ENCODE data around the gene ZBTB43.

The ZBTB43 gene

DNA sequence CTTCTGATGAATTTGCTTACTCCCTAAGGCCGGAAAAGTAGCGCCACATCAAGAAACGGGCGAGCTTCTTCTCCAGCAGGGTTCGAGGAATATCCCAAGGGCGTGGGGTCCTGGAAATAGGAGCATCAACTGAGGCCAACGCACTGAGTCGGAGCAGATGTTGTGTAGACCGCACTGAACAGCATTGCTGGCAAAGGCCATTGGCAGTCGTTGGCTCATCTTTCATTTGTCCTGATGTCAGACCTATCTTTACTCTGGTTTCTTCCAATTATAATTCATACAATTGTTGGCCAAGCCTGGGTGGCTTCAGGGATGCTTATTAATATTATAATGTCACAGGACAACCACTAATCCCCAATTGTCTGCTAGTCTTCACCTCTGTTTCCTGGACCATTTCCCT lies 82.1 kb downstream of the ZBTB43 start:
- Histone ChIP-seq H3K79me2 (ENCODE audit: insufficient read depth, low read length) (no peaks in the 10 kb centered on the region), H3K27me3 (ENCODE audit: low read length) (no peaks in the 10 kb centered on the region), H3K9me2 (replicated peaks; ENCODE audit: insufficient read depth, low read length) (no peaks in the 10 kb centered on the region), H2AFZ (ENCODE audit: low read depth, low read length, severe bottlenecking) (no peak overlapping the region), H4K20me1 (ENCODE audit: low read depth, low read length) (no peaks in the 10 kb centered on the region), H3K36me3 (ENCODE audit: low read length) (no peaks in the 10 kb centered on the region), H3K27ac (ENCODE audit: low read depth, low read length) (no peak overlapping the region), H3F3A (ENCODE audit: insufficient read depth) (no peaks in the 10 kb centered on the region), H3K9me3 (ENCODE audit: insufficient read depth, low read length) (no peaks in the 10 kb centered on the region), H3K9ac (ENCODE audit: low read length) (no peak overlapping the region), H3K4me2 (ENCODE audit: low read depth, low read length, poor library complexity, severe bottlenecking) (no peak overlapping the region), H3K4me3 (ENCODE audit: insufficient read depth, low read length, poor library complexity, severe bottlenecking) (no peak overlapping the region)
- TF ChIP-seq EZH2phosphoT487 (conservative IDR thresholded peaks at IDR 0.05; ENCODE audit: low read length): no peak
- TF ChIP-seq, protein P1, sequence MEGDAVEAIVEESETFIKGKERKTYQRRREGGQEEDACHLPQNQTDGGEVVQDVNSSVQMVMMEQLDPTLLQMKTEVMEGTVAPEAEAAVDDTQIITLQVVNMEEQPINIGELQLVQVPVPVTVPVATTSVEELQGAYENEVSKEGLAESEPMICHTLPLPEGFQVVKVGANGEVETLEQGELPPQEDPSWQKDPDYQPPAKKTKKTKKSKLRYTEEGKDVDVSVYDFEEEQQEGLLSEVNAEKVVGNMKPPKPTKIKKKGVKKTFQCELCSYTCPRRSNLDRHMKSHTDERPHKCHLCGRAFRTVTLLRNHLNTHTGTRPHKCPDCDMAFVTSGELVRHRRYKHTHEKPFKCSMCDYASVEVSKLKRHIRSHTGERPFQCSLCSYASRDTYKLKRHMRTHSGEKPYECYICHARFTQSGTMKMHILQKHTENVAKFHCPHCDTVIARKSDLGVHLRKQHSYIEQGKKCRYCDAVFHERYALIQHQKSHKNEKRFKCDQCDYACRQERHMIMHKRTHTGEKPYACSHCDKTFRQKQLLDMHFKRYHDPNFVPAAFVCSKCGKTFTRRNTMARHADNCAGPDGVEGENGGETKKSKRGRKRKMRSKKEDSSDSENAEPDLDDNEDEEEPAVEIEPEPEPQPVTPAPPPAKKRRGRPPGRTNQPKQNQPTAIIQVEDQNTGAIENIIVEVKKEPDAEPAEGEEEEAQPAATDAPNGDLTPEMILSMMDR (IDR thresholded peaks at IDR 0.05; ENCODE audit: insufficient read depth, low read length, poor library complexity, severe bottlenecking): no peak
